ENCODE data around the gene MYO18B. TPM values are rescaled to one million over a fixed set of nuclear protein-coding genes. Genes with fewer than 3 reads are reported as not detected.

MYO18B gene
- total RNA-seq, 1 donor from 2014 or later, result 1.9 TPM

GRCh38 chr22:25781801-25782200, 39.8 kb downstream of the MYO18B start:
- no peak for DNase-seq (ENCODE audit: low spot score, unreplicated experiment)
- Mint-ChIP-seq H3K4me3 (ENCODE audit: low read depth) (no peak overlapping the region), H3K36me3 (ENCODE audit: insufficient read depth) (no peaks in the 10 kb centered on the region), H3K27me3 (no peaks in the 10 kb centered on the region), H3K4me1 (ENCODE audit: low read depth) (no peaks in the 10 kb centered on the region), H3K9me3 (ENCODE audit: low read depth) (no peaks in the 10 kb centered on the region), H3K27ac (no peak overlapping the region)
- TF ChIP-seq, protein P1, sequence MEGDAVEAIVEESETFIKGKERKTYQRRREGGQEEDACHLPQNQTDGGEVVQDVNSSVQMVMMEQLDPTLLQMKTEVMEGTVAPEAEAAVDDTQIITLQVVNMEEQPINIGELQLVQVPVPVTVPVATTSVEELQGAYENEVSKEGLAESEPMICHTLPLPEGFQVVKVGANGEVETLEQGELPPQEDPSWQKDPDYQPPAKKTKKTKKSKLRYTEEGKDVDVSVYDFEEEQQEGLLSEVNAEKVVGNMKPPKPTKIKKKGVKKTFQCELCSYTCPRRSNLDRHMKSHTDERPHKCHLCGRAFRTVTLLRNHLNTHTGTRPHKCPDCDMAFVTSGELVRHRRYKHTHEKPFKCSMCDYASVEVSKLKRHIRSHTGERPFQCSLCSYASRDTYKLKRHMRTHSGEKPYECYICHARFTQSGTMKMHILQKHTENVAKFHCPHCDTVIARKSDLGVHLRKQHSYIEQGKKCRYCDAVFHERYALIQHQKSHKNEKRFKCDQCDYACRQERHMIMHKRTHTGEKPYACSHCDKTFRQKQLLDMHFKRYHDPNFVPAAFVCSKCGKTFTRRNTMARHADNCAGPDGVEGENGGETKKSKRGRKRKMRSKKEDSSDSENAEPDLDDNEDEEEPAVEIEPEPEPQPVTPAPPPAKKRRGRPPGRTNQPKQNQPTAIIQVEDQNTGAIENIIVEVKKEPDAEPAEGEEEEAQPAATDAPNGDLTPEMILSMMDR (IDR thresholded peaks at IDR 0.05; ENCODE audit: unreplicated experiment), result no peak

- no peaks in the 10 kb centered on the region for H3K4me1 Mint-ChIP-seq (ENCODE audit: low read depth)
Observed at GRCh38 chr22:25782831-25783230, 40.8 kb downstream of the MYO18B start.

GRCh38 chr22:25783856-25784255, 41.9 kb downstream of the MYO18B start:
- H3K9me3 Mint-ChIP-seq (ENCODE audit: low read depth), result no peaks in the 10 kb centered on the region
- no peak overlapping the region for H3K4me3 Mint-ChIP-seq (ENCODE audit: low read depth)
- H3K4me1 Mint-ChIP-seq (ENCODE audit: low read depth), result no peaks in the 10 kb centered on the region
- TF ChIP-seq, protein P1 (IDR thresholded peaks at IDR 0.05; ENCODE audit: unreplicated experiment), result no peak
- no peak for DNase-seq (ENCODE audit: low spot score, unreplicated experiment)
- no peak overlapping the region for H3K27ac Mint-ChIP-seq
- H3K27me3 Mint-ChIP-seq, result no peaks in the 10 kb centered on the region
- H3K36me3 Mint-ChIP-seq (ENCODE audit: insufficient read depth), result no peaks in the 10 kb centered on the region

More at GRCh38 chr22:25782831-25783230, 40.8 kb downstream of the MYO18B start:
- no peak overlapping the region for H3K27ac Mint-ChIP-seq
- no peak for DNase-seq (ENCODE audit: low spot score, unreplicated experiment)
- no peaks in the 10 kb centered on the region for H3K27me3 Mint-ChIP-seq
- H3K9me3 Mint-ChIP-seq (ENCODE audit: low read depth), result no peaks in the 10 kb centered on the region
- H3K36me3 Mint-ChIP-seq (ENCODE audit: insufficient read depth), result no peaks in the 10 kb centered on the region
- H3K4me3 Mint-ChIP-seq (ENCODE audit: low read depth), result no peak overlapping the region
- TF ChIP-seq, protein P1 (IDR thresholded peaks at IDR 0.05; ENCODE audit: unreplicated experiment), result no peak

- TF ChIP-seq, protein P1 (IDR thresholded peaks at IDR 0.05; ENCODE audit: unreplicated experiment), result no peak
- no peak for DNase-seq (ENCODE audit: low spot score, unreplicated experiment)
- Mint-ChIP-seq H3K36me3 (ENCODE audit: insufficient read depth) (no peaks in the 10 kb centered on the region), H3K9me3 (ENCODE audit: low read depth) (no peaks in the 10 kb centered on the region), H3K27me3 (peaks cover 2% of the 10 kb centered on the region), H3K4me3 (ENCODE audit: low read depth) (no peak overlapping the region), H3K4me1 (ENCODE audit: low read depth) (no peaks in the 10 kb centered on the region), H3K27ac (no peak overlapping the region)
Observed at GRCh38 chr22:25786165-25786564, 44.2 kb downstream of the MYO18B start.

GRCh38 chr22:25791556-25791955, 49.6 kb downstream of the MYO18B start:
- no peak overlapping the region for H3K4me3 Mint-ChIP-seq (ENCODE audit: low read depth)
- peaks cover 2% of the 10 kb centered on the region for H3K4me1 Mint-ChIP-seq (ENCODE audit: low read depth)
- no peaks in the 10 kb centered on the region for H3K36me3 Mint-ChIP-seq (ENCODE audit: insufficient read depth)
- TF ChIP-seq, protein P1 (IDR thresholded peaks at IDR 0.05; ENCODE audit: unreplicated experiment), result no peak
- DNase-seq (ENCODE audit: low spot score, unreplicated experiment), result no peak
- H3K27ac Mint-ChIP-seq, result no peak overlapping the region
- H3K27me3 Mint-ChIP-seq, result peaks cover 2% of the 10 kb centered on the region
- no peaks in the 10 kb centered on the region for H3K9me3 Mint-ChIP-seq (ENCODE audit: low read depth)

All from progenitor cell of endocrine pancreas (in vitro differentiated cells).